Natural killer cell (primary cell): Measurements from ENCODE around the gene TMEM231. TPM values are rescaled to one million over a fixed set of nuclear protein-coding genes. Genes with fewer than 3 reads are reported as not detected.
"Not testable (repeated sequence)": the region's sequence is repeated elsewhere in the genome, so short reads cannot be mapped to it uniquely, and the experiment has no call there.

Experiments
- ATAC-seq, 3 donors: fragments of 150-1000 bp in 2 of 3; fragments of 200-7000 bp in 1 of 3; cut with Tn5 transposase; 1 replicate in 1 of 3; 2 replicates in 2 of 3; pipeline ENCODE4 v1.10.0; 2021; ENCODE audit warnings: mild to moderate bottlenecking in 2 of 3, moderate library complexity in 2 of 3
- DNase-seq, 2 donors: peaks; one replicate each; pipeline versions ENCODE4 v3.0.0 to v3.0.0-alpha.2; 2013 to 2021; ENCODE audit warnings: mixed read lengths in 1 of 2
- H3K27ac ChIP-seq: one replicate; pipeline ENCODE4 v1.5.1; 2013; ENCODE audit warnings: mild to moderate bottlenecking, low read length
- H3K27me3 ChIP-seq: one replicate; pipeline ENCODE4 v1.6.1; 2013; ENCODE audit warnings: low read length; ENCODE audit not compliant: control insufficient read depth, insufficient read depth
- H3K36me3 ChIP-seq: one replicate; pipeline ENCODE4 v1.6.1; 2013; ENCODE audit warnings: low read length; ENCODE audit not compliant: control insufficient read depth, insufficient read depth
- H3K4me1 ChIP-seq: one replicate; pipeline ENCODE4 v1.6.1; 2013; ENCODE audit warnings: low read length; ENCODE audit not compliant: control insufficient read depth, insufficient read depth
- H3K4me3 ChIP-seq: one replicate; pipeline ENCODE4 v1.5.1; 2013; ENCODE audit warnings: low read length
- H3K9me3 ChIP-seq: one replicate; pipeline ENCODE4 v1.6.1; 2013; ENCODE audit warnings: low read length; ENCODE audit not compliant: control insufficient read depth, insufficient read depth
- H3K27ac Mint-ChIP-seq, 2 donors: one replicate each; pipeline ENCODE4 v1.8.0; 2022; ENCODE audit warnings: mild to moderate bottlenecking in 2 of 2, mixed read lengths in 2 of 2, moderate library complexity in 1 of 2
- H3K27me3 Mint-ChIP-seq, 2 donors: one replicate each; pipeline ENCODE4 v1.8.0; 2022; ENCODE audit warnings: low read depth in 2 of 2, mixed read lengths in 2 of 2
- H3K36me3 Mint-ChIP-seq: one replicate; pipeline ENCODE4 v1.8.0; 2022; ENCODE audit warnings: mixed read lengths
- H3K4me1 Mint-ChIP-seq, 2 donors: one replicate each; pipeline ENCODE4 v1.8.0; 2022; ENCODE audit warnings: mixed read lengths in 2 of 2
- H3K4me3 Mint-ChIP-seq: one replicate; pipeline ENCODE4 v1.8.0; 2022; ENCODE audit warnings: mild to moderate bottlenecking, moderate library complexity, mixed read lengths
- H3K9me3 Mint-ChIP-seq, 2 donors: one replicate each; pipeline ENCODE4 v1.8.0; 2022; ENCODE audit warnings: mixed read lengths in 2 of 2
- CTCF ChIP-seq: fragments of 200-600 bp; IDR thresholded peaks from one replicate; pipeline ENCODE4 v1.8.0; 2022; ENCODE audit warnings: antibody characterized with exemption
- WGBS: methylation state at CpG from one replicate; pipeline ENCODE4 v1.1.7; 2013; ENCODE audit warnings: missing lambda C conversion rate; ENCODE audit not compliant: insufficient coverage; 5-methylcytosine and 5-hydroxymethylcytosine counted together
- intact Hi-C: fragments of 100-400 bp; cut with micrococcal nuclease; formaldehyde crosslinking; loops from one replicate; pipeline ENCODE4 v1.14.2; 2022
- total RNA-seq, 4 donors: library from RNA; stranded (reverse); fragments of 120-200 nt in 1 of 4; gene quantifications; one replicate each; pipeline versions ENCODE4 v1.2.3 to v1.2.4, GENCODE V29; 2013 to 2022

TMEM231 gene
- total RNA-seq, 3 donors from 2014 or later (not counting 1 experiment from before 2014, with no cell fraction given): 2.1 to 2.7 (median 2.4) TPM

GRCh38 chr16:75593825-75594820, 38.1 kb upstream of the TMEM231 start:
- Histone ChIP-seq H3K36me3 (peaks cover 3% of the 10 kb centered on the region), H3K9me3 (no peaks in the 10 kb centered on the region), H3K27me3 (no peaks in the 10 kb centered on the region), H3K4me3 (no peak overlapping the region), H3K4me1 (no peaks in the 10 kb centered on the region), H3K27ac (no peak overlapping the region)
- Mint-ChIP-seq H3K27me3 (no peaks in the 10 kb centered on the region), H3K4me1 (peaks cover 0 to 5% of the 10 kb centered on the region in 2 donors), H3K27ac (peak overlapping the region in 1 of 2 donors; percentile 57), H3K36me3 (no peaks in the 10 kb centered on the region), H3K4me3 (no peak overlapping the region), H3K9me3 (peaks cover 0 to 2% of the 10 kb centered on the region in 2 donors)
- DNase-seq (no peak), ATAC-seq (peak in 1 of 3 donors; percentile 67)
- TF ChIP-seq CTCF: no peak
- WGBS: 66% methylated on average over 17 of the region's 17 CpGs
- intact Hi-C loops: no loop called here

GRCh38 chr16:75593308-75593707, 37.3 kb upstream of the TMEM231 start:
- no peak for ATAC-seq
- H3K4me1 Mint-ChIP-seq: peaks cover 0 to 5% of the 10 kb centered on the region in 2 donors
- Histone ChIP-seq H3K36me3 (peaks cover 3% of the 10 kb centered on the region), H3K27me3 (no peaks in the 10 kb centered on the region), H3K27ac (no peak overlapping the region), H3K9me3 (no peaks in the 10 kb centered on the region), H3K4me3 (no peak overlapping the region), H3K4me1 (no peaks in the 10 kb centered on the region)
- DNase-seq: no peak
- no peaks in the 10 kb centered on the region for H3K27me3 Mint-ChIP-seq
- no peaks in the 10 kb centered on the region for H3K36me3 Mint-ChIP-seq
- 96% methylated on average over 6 of the region's 6 CpGs for WGBS
- H3K27ac Mint-ChIP-seq: no peak overlapping the region
- no peak for TF ChIP-seq CTCF
- H3K9me3 Mint-ChIP-seq: peaks cover 0 to 2% of the 10 kb centered on the region in 2 donors
- H3K4me3 Mint-ChIP-seq: no peak overlapping the region
- intact Hi-C loops: no loop called here

- H3K27me3 Mint-ChIP-seq, H3K4me3 Mint-ChIP-seq, H3K36me3 Mint-ChIP-seq, H3K27me3 ChIP-seq, H3K36me3 ChIP-seq, ATAC-seq, H3K4me1 Mint-ChIP-seq, H3K4me3 ChIP-seq, H3K9me3 Mint-ChIP-seq, intact Hi-C loops, DNase-seq, H3K27ac Mint-ChIP-seq, H3K27ac ChIP-seq, H3K4me1 ChIP-seq, H3K9me3 ChIP-seq: not testable (repeated sequence)
- WGBS: 91% methylated on average over 7 of the region's 9 CpGs
Measured at GRCh38 chr16:75591927-75592326, 35.9 kb upstream of the TMEM231 start.

- TF ChIP-seq CTCF: no peak
- no peaks in the 10 kb centered on the region for H3K9me3 ChIP-seq
- ATAC-seq (no peak), DNase-seq (no peak)
- Mint-ChIP-seq H3K4me3 (no peak overlapping the region), H3K4me1 (peaks cover 0 to 5% of the 10 kb centered on the region in 2 donors), H3K27ac (no peak overlapping the region), H3K27me3 (no peaks in the 10 kb centered on the region), H3K9me3 (no peaks in the 10 kb centered on the region), H3K36me3 (no peaks in the 10 kb centered on the region)
- intact Hi-C loops: no loop called here
- no peaks in the 10 kb centered on the region for H3K4me1 ChIP-seq
- H3K36me3 ChIP-seq: no peaks in the 10 kb centered on the region
- no peaks in the 10 kb centered on the region for H3K27me3 ChIP-seq
- H3K4me3 ChIP-seq: no peak overlapping the region
- no peak overlapping the region for H3K27ac ChIP-seq
- 94% methylated on average over 7 of the region's 8 CpGs for WGBS
Measured at GRCh38 chr16:75590920-75591843, 35.1 kb upstream of the TMEM231 start.
